Activated naive CD4-positive, alpha-beta T cell treated with anti-CD3 and anti-CD28 coated beads for 36 hours (primary cell): ENCODE results near the gene TNRC6C. TPM values are rescaled to one million over a fixed set of nuclear protein-coding genes. Genes with fewer than 3 reads are reported as not detected.
A peak's percentile ranks its signal among the peaks of the same experiment; 100 is the strongest.
"Not testable (repeated sequence)": the region's sequence is repeated elsewhere in the genome, so short reads cannot be mapped to it uniquely, and the experiment has no call there.

Source experiments
- CTCF ChIA-PET: fragments of 350-600 bp; sonication (Branson Sonifier 250); formaldehyde crosslinking; loops from one replicate; lab custom pipeline; 2021; ENCODE audit warnings: antibody characterized with exemption; lab: Charles Lee
- DNase-seq: peaks from one replicate; pipeline ENCODE4 v3.0.0-alpha.2; 2020
- H3K27ac Mint-ChIP-seq: one replicate; pipeline ENCODE4 v1.8.0; 2021; ENCODE audit warnings: mild to moderate bottlenecking, mixed read lengths
- H3K27me3 Mint-ChIP-seq: one replicate; pipeline ENCODE4 v1.8.0; 2021; ENCODE audit warnings: low read depth, mixed read lengths
- H3K36me3 Mint-ChIP-seq: one replicate; pipeline ENCODE4 v1.8.0; 2021; ENCODE audit warnings: low read depth, mixed read lengths
- H3K4me1 Mint-ChIP-seq: one replicate; pipeline ENCODE4 v1.8.0; 2021; ENCODE audit warnings: low read depth, mixed read lengths
- H3K4me3 Mint-ChIP-seq: one replicate; pipeline ENCODE4 v1.8.0; 2021; ENCODE audit warnings: mild to moderate bottlenecking, moderate library complexity, mixed read lengths
- H3K9me3 Mint-ChIP-seq: one replicate; pipeline ENCODE4 v1.8.0; 2021; ENCODE audit warnings: mixed read lengths
- intact Hi-C: fragments of 100-400 bp; cut with micrococcal nuclease; formaldehyde crosslinking; loops from one replicate; pipeline ENCODE4 v1.15.1; 2023
- total RNA-seq, 2 experiments: library from RNA; stranded (reverse); gene quantifications; one replicate each; pipeline ENCODE4 v1.2.3, GENCODE V29; 2021

Gene TNRC6C
- total RNA-seq, 2 experiments from 2014 or later: 11.4 to 12.8 TPM

DNA sequence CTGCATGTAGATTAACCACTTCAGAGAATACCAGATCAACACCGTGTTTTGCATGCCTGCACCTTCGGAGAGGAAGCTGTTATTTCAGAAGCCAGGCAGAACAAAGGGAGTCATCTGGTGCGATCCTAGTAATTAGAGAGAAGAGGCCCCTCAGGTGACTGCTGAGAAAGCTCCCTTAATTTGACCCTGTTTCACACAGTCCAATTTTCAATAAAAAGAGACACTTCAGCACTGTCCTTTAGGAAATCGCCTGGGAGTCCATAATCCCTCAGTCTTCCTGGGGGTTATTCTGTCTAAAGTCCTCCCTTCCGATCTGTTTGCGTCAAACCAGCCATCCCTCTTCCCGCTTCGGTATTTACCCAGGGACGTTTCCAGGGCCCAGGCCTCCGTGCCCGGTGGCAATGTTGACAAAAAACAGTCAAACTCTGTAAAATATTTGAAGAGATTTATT lies 23.4 kb upstream of the TNRC6C start:
- H3K36me3 Mint-ChIP-seq: no peaks in the 10 kb centered on the region
- DNase-seq: peak; percentile 18
- intact Hi-C loops: no loop called here

DNA sequence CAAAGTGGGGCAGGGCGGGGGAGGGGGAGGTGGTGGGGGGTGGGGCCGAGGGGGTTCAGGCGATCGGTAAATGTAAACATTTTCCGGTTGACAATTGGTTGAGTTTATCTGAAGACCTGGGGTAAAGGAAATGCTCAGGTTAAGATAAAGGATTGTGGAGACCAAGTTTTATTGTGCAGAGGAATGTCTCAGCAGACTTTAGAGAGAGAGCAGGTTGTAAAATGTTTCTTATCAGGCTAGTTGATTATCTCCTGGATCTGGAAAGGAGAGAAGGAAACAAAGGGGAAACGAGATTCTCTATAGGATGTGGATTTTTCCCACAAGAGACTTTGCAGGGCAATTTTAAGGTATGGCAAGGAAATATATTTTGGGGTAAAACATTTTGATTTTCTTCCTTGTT lies 22.8 kb upstream of the TNRC6C start:
- intact Hi-C loops, H3K9me3 Mint-ChIP-seq, H3K27me3 Mint-ChIP-seq, H3K36me3 Mint-ChIP-seq, H3K27ac Mint-ChIP-seq, H3K4me3 Mint-ChIP-seq, DNase-seq: not testable (repeated sequence)
- CTCF ChIA-PET: interaction anchor here (0.8 kb wide), 1 partner anchor 79 kb away, joined by 3 read pairs; no protein-coding TSS in a partner anchor
- H3K4me1 Mint-ChIP-seq: peaks cover 18% of the 10 kb centered on the region

More for the DNA sequence above, 23.4 kb upstream of the TNRC6C start:
- no peaks in the 10 kb centered on the region for H3K9me3 Mint-ChIP-seq
- no peak overlapping the region for H3K27ac Mint-ChIP-seq
- H3K27me3 Mint-ChIP-seq: peaks cover 3% of the 10 kb centered on the region
- H3K4me1 Mint-ChIP-seq: peaks cover 20% of the 10 kb centered on the region
- CTCF ChIA-PET: no interaction called here
- no peak overlapping the region for H3K4me3 Mint-ChIP-seq

DNA sequence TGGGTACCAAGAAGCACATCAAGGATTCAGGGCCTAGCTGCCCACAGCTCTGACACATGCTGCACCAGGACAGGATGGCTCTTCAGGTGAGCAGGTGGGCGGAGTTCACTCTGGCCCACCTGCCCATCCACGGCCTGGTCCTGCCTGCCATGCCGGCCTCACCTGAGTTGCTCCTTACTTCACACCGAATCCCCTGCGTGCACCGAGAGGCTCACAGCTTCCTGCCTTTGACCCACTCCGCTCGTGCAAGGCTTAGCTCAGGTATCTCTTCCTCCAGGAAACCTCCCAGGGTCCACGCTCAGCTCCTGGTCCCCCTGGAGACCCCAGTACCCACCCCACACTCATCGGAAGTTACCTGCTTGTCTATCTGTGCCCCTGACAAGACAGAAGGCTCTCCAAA lies 21.6 kb upstream of the TNRC6C start:
- DNase-seq: no peak
- H3K4me3 Mint-ChIP-seq: no peak overlapping the region
- CTCF ChIA-PET: interaction anchor here (0.6 kb wide), 1 partner anchor 22 kb away, joined by 3 read pairs; no protein-coding TSS in a partner anchor
- H3K27me3 Mint-ChIP-seq: peaks cover 3% of the 10 kb centered on the region
- no peaks in the 10 kb centered on the region for H3K36me3 Mint-ChIP-seq
- no peaks in the 10 kb centered on the region for H3K9me3 Mint-ChIP-seq
- no peak overlapping the region for H3K27ac Mint-ChIP-seq
- intact Hi-C loops: no loop called here
- peaks cover 18% of the 10 kb centered on the region for H3K4me1 Mint-ChIP-seq

DNA sequence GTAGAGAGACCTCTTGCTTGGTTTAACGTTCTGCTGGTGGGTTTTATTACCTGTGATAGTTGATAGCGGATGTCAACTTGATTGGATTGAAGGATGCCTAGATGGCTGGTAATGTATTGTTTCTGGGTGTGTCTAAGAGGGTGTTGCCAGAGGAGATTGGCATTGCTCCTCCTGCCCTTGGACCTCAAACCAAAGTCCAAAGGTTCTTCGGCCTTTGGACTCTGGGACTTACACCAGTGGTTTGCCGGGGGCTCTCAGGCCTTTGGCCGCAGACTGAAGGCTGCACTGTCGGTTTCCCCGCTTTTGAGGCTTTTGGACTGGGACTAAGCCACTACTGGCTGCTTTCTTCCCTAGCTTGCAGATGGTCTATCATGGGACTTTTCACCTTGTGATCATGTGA lies 17.5 kb upstream of the TNRC6C start:
- Mint-ChIP-seq H3K4me1 (no peaks in the 10 kb centered on the region), H3K27ac (no peak overlapping the region), H3K9me3 (no peaks in the 10 kb centered on the region), H3K4me3 (no peak overlapping the region), H3K27me3 (no peaks in the 10 kb centered on the region), H3K36me3 (no peaks in the 10 kb centered on the region)
- intact Hi-C loops: no loop called here
- no peak for DNase-seq
- CTCF ChIA-PET: interaction anchor here (0.6 kb wide), 1 partner anchor 274 kb away, joined by 3 read pairs; no protein-coding TSS in a partner anchor

DNA sequence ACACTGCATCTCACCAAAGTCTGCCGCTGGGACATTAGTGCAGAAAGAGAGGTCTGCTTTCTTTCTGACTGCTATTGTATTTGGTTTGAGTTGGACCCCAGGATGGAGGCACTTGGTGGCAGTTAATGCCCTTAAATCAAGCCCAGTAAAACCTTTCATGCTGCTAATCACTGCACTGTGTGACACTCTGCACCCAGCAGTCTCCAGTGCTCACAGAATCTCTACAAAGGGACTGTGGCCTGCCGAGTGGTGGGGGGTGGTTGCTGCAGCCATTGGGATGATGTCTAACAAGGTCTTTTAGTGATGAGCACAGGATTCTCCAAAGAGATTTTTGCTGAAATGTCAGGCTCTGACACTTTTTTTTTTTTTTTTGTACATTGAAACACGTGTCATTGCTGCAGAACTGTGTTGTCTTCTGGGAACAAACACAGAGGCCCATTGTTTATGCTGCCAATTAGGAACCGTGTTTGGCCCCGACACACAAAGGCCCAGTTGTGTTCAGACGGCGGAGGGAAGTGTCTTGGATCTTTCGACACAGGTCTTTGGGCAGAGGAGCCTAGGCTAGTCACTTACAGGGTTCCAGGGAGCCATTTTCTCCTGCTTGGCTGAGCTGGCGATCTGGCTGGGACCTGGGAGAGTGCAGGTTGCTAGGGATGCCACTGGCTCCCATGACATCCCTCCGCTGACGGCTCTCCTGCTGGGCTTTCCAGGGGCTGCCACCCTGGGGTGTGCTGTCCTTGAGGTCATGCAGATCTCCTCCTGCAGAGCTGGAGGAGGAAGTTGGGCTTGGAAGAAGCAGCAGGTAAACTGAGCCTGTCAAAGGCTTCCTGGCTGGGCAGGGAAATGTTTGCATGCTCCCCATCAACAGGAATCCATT lies 16.2 kb upstream of the TNRC6C start:
- H3K9me3 Mint-ChIP-seq: no peaks in the 10 kb centered on the region
- DNase-seq: no peak
- H3K4me1 Mint-ChIP-seq: no peaks in the 10 kb centered on the region
- intact Hi-C loops: no loop called here
- peaks cover 2% of the 10 kb centered on the region for H3K27me3 Mint-ChIP-seq
- H3K4me3 Mint-ChIP-seq: no peak overlapping the region
- CTCF ChIA-PET: no interaction called here
- no peak overlapping the region for H3K27ac Mint-ChIP-seq
- no peaks in the 10 kb centered on the region for H3K36me3 Mint-ChIP-seq

DNA sequence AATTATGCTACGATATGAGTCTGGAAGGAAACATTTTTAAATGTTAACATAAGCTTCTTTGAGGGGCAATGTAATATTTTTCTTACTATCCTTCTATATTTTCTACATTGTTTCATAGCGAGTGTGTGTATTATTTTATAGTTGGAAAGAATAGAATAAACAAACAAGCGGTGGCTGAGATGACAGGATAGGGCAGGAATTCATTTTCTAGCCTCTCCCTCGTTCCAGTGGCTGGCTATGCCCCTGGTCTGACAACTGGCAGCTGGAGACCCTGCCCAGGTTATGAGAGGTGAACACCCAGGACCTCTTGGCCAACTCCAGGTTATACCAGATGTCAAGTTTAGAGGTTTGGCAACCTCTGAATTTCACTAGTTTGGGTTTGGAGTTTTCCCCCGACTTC lies 14.5 kb upstream of the TNRC6C start:
- no peaks in the 10 kb centered on the region for H3K9me3 Mint-ChIP-seq
- H3K27ac Mint-ChIP-seq: no peak overlapping the region
- H3K4me3 Mint-ChIP-seq: no peak overlapping the region
- no peaks in the 10 kb centered on the region for H3K36me3 Mint-ChIP-seq
- H3K4me1 Mint-ChIP-seq: no peaks in the 10 kb centered on the region
- CTCF ChIA-PET: no interaction called here
- DNase-seq: no peak
- intact Hi-C loops: no loop called here
- H3K27me3 Mint-ChIP-seq: peaks cover 2% of the 10 kb centered on the region

DNA sequence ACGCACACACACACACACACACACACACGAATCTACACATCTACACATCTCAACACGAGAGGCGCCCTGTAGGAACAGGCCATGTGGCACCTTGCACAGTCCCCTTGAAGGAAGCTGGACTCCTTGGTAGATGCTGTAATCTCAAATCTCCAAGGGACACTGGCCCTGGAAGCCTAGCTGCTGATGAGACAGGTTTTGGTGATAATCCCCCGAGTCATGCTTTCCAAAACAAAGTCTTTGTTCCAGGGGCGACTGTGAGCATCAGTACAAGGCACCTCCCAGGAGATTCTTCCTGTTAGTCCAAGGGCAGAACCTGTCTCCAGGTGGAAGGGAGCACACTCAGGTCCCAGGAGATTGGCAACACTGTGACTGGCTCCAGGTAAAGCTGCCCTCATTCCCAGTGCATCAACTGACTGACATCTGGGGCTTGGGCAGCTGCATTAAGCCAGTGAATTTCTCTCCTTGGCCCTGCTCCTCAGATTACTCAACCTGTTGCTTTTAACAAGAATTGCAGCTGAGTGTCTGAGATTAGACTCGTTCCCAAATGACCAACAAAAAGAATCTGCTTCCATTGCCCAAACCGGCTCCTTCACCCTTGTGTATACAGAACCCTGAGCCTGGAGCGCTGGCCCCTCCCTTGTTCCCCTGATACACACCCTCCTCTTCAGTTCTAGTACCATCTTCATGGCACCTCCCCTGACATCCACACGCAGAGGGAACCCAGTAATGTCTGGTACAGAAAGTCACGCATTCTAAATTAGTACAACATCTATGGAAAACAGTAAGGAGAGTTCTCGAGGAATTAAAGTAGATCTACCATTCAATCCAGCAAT lies 13.9 kb upstream of the TNRC6C start:
- CTCF ChIA-PET: no interaction called here
- Mint-ChIP-seq H3K4me3 (no peak overlapping the region), H3K27me3 (peaks cover 2% of the 10 kb centered on the region)

DNA sequence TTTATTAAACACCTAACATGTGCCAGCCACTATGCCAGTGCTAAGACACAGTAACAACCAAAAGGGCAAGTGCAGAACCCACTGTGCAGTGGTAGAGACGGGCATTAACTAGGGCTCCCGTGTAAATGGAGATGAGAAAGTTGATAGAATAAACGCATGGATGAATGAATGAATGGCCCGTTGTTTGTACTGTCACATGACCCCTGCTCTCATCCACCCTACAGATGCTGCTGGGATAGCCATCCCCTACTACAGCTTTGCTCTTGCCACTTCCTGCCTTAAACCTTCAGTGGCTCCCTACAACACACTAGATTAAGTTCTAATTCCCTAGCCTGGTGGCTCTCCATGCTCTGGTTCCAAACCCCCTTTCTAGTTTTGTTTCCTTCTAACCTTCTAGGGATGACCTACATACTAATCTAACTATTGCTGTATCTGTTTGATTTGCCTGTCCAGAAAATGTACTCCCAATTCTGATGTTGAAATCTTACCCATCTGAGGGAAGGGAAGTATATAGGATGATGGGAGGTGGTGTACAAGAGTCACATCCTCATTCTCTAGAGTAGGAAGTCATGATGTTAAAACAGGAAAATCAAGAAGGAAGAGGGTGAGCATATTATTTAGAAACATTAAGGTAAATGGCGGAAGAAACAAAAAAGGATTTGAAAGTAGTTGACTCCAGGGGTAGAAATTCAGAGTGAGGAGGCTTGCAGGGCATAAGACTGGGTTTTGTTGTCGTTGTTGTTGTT lies 11.4 kb upstream of the TNRC6C start:
- Mint-ChIP-seq H3K4me1 (no peaks in the 10 kb centered on the region), H3K27ac (no peak overlapping the region), H3K9me3 (no peaks in the 10 kb centered on the region), H3K36me3 (no peaks in the 10 kb centered on the region), H3K27me3 (peaks cover 2% of the 10 kb centered on the region), H3K4me3 (no peak overlapping the region)
- intact Hi-C loops: no loop called here
- CTCF ChIA-PET: no interaction called here
- DNase-seq: no peak

More for the DNA sequence above, 13.9 kb upstream of the TNRC6C start:
- H3K27ac Mint-ChIP-seq: no peak overlapping the region
- H3K4me1 Mint-ChIP-seq: no peaks in the 10 kb centered on the region
- H3K9me3 Mint-ChIP-seq: no peaks in the 10 kb centered on the region
- intact Hi-C loops: no loop called here
- no peak for DNase-seq
- no peaks in the 10 kb centered on the region for H3K36me3 Mint-ChIP-seq

DNA sequence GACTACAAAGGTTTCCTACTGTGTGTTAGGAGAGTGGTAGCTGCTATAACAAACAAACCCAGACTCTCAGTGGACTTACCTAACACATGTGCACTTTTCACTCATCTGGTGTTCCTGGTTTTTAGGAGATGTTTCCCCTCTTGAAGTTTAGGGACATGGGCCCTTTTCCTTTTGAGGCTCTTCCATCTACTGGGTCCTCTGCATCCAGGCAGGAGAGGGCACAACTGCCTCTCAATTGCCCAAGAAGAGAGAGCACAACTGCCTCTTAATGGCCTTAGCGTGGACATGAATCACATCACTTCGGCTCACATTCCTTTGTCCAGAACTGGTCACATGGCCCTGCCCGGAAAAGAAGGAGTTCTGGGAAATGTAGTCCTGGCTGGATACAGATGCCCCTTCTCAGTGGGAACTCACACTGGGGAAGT lies 9.8 kb upstream of the TNRC6C start:
- H3K27ac Mint-ChIP-seq: no peak overlapping the region
- H3K4me1 Mint-ChIP-seq: no peaks in the 10 kb centered on the region
- H3K9me3 Mint-ChIP-seq: no peaks in the 10 kb centered on the region
- DNase-seq: no peak
- intact Hi-C loops: no loop called here
- no peak overlapping the region for H3K4me3 Mint-ChIP-seq
- CTCF ChIA-PET: no interaction called here
- H3K27me3 Mint-ChIP-seq: peaks cover 2% of the 10 kb centered on the region
- no peaks in the 10 kb centered on the region for H3K36me3 Mint-ChIP-seq

DNA sequence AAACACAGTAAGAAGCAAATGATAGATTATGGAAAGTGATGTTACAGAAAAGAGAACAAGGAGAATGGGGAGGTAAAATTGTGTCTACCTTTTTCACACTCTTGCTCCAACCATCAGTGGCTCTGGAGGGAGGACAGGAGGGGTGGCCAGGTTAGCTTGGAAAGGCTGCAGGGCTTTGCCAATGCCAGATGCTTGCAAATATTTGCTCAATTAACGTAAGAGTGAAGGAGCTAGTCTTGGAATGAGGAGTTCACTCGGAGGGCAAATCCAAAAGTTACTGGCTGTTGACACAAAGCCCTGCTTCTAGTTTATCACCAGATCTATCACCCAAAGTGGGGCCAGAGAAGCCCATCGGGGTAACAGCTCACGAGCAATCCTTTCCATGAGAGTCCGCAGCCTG lies 7.4 kb upstream of the TNRC6C start:
- intact Hi-C loops: no loop called here
- no peak overlapping the region for H3K4me3 Mint-ChIP-seq
- no peak overlapping the region for H3K27ac Mint-ChIP-seq
- peaks cover 2% of the 10 kb centered on the region for H3K27me3 Mint-ChIP-seq
- H3K9me3 Mint-ChIP-seq: no peaks in the 10 kb centered on the region
- CTCF ChIA-PET: interaction anchor here (0.8 kb wide), 1 partner anchor 8 kb away, joined by 5 read pairs; no protein-coding TSS in a partner anchor
- no peak for DNase-seq
- no peaks in the 10 kb centered on the region for H3K4me1 Mint-ChIP-seq
- no peaks in the 10 kb centered on the region for H3K36me3 Mint-ChIP-seq

DNA sequence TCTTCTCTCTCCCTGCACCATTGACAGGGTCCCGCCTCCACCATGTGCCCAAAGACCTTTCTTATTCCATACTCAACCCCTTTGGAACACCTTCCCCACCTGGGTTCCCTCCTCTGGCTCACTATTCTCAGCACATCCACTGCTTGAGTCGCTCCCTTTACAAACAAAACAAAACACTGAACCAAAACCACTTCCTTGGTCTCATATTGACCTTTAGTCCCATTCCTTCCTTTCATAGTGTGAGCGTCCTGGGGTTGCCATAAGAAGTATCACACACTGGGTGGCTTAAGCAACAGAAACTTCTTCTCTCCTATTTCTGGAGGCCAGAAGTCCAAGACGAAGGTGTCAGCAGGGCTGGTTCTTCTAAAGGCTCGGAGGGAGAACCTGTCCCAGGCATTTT lies 6.1 kb upstream of the TNRC6C start:
- no peaks in the 10 kb centered on the region for H3K9me3 Mint-ChIP-seq
- no peak for DNase-seq
- H3K36me3 Mint-ChIP-seq: no peaks in the 10 kb centered on the region
- CTCF ChIA-PET: no interaction called here
- H3K27me3 Mint-ChIP-seq: peaks cover 4% of the 10 kb centered on the region
- H3K27ac Mint-ChIP-seq: no peak overlapping the region
- intact Hi-C loops: no loop called here
- peaks cover 4% of the 10 kb centered on the region for H3K4me1 Mint-ChIP-seq
- H3K4me3 Mint-ChIP-seq: no peak overlapping the region
